Measurements from ENCODE around the gene ELOVL6.
"Not testable (repeated sequence)": the region's sequence is repeated elsewhere in the genome, so short reads cannot be mapped to it uniquely, and the experiment has no call there.

ELOVL6 gene, protein sequence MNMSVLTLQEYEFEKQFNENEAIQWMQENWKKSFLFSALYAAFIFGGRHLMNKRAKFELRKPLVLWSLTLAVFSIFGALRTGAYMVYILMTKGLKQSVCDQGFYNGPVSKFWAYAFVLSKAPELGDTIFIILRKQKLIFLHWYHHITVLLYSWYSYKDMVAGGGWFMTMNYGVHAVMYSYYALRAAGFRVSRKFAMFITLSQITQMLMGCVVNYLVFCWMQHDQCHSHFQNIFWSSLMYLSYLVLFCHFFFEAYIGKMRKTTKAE

DNA sequence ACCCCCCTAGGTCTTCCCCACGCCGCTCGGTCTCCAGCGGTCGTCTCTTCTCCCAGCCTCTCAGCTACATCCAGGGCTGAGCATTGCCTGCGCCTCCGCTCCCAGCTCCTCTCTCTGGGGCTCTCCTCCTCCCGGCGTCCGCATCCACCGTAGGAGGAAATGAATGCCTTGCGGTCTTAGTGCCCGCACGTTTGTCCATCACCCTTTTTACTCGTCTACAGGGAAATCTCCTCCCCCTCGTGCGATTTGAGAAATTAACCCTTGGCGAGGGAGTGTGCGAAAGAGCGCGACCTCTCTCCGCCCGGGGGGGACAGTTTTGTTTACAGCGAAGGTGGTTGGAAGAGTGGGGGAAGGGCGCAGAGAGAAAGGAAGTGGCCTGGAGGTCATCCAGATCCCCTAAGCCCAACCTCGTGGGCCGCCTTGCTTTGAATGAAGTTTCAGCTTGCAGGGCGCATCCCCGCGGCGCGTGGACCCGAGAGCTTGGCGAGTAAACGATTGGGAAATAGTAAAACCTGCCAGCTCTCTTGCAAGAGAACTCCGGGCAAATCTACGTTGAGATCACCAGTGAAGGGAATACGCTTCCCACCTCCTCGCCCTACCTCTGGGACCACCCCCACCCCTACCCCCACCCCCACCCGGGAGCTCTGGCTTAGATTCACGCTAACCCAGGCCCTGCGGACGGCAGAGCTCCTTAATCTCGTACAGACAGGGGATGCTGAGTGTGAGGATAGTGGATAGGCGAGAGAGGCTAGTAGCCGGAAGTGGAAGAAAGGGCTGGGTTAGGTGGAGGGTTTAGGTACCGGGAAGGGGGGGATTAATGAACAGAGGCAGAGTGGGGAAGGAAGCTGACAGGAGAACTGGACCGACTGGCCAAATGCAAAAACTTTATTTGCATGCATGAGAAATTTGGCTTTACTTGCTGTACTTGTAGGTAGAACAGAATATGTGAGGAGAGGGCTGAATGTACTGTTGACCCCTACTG, at the start of gene ELOVL6:
ELOVL6 (minus strand) TSS at position 181 of the 982 bp plus-strand sequence. CDS start 280 bp downstream, outside the sequence.
- peak; percentile 38 for DNase-seq

DNA sequence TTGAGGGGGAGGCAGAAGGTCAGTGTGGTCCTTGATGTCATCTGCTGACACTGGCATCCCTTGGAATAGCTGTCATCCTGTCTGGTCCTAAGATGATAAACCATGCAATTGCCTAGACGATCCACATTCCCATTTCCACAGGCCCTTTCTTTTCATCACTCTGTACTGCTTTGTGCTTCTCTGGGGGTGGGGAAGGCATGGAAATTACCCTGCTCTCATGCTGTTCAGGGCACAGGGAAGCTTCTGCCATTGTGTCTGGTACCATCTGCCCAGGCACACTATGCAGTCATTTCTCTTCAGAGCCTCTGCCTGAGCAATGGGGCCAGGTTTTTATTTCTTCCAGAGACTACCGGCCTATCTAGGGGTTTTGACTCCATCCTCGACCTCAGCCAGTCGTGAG, 49.7 kb upstream of the ELOVL6 start:
- no peak for DNase-seq

DNA sequence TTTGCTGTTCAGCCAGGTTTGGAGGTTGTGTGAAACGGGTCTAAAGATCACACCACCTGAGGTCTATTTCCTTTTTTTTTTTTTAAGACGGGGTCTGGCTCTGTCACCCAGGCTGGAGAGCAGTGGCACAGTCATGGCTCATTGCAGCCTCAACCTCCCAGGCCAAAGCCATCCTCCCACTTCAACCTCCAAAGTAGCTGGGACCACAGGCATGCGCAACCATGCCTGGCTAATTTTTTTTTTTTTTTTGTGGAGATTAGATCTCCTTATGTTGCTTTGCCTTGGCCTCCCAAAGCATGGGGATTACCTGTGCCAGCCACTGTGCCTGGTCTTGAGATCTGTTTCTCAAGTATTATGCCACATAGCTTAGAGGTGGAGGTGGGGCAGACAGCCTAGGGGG, 49.2 kb upstream of the ELOVL6 start:
- DNase-seq = no peak

DNA sequence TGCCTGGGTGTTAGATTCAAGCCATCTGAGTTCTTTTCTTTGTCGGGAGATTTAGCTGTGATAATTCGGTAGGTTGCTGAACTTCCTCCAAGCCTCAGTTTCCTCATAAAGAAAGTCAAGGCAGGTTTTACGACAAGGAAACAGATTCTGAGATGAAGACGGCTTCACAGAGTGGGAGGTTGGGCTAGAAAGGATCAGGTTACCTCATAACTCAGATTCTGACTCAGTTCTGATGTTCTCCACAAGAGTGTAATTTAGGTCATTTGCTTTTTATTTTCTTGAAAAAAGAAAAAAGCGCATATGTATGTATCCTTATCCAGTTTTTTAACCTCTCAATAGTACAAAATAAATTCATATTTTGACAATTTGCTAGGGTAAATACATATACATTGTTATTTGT, 47.2 kb upstream of the ELOVL6 start:
- DNase-seq = no peak

DNA sequence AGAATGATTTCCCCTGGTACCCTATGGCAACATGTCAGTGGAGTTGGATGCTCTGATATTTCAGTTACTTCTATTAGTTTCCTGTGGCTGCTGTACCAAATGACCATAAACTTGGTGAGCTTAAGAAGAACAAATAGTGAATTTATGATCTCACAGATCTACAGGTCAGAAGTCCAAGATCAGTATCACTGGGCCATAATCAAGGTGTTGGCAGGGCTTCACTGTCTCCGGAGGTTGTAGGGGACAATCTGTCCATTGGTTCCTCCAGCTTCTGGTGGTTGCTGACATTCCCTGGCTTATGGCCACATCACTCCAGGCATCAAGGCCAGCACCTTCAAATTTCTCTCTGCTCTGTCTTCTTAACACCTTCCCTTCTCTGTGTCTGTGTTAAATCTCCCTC, 37.9 kb upstream of the ELOVL6 start:
- no peak for DNase-seq

DNA sequence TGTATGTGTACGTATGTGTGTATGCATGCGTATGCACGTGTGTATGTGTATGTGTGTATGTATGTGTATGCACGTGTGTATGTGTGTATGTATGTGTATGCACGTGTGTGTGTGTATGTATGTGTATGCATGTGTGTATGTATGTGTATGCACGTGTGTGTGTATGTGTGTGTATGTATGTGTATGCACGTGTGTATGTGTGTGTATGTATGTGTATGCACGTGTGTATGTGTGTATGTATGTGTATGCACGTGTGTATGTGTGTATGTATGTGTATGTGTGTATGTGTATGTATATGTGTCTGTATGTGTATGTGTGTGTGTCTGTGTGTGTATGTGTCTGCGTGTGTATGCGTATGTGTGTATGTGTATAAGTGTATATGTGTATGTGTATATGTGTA, 35.2 kb upstream of the ELOVL6 start:
- DNase-seq = not testable (repeated sequence)

DNA sequence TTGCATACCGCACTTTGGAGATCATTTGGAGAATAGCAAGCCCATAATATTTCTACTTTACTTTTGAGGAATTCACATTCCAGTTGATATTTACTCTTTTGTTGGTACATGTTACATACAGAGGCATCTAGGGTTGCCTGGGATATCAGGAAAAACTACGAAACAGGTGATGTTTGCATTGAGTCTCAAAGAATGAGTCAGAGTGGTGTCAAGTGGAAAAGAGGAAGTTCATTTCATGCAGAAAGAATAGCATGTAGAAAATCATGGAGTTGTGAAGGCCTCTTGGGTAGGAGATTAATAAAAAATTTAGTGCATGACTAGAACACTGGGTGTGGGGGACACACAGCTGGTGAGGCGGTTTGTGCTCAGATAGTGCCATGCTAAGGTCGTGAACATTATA, 33.5 kb upstream of the ELOVL6 start:
- DNase-seq = no peak

DNA sequence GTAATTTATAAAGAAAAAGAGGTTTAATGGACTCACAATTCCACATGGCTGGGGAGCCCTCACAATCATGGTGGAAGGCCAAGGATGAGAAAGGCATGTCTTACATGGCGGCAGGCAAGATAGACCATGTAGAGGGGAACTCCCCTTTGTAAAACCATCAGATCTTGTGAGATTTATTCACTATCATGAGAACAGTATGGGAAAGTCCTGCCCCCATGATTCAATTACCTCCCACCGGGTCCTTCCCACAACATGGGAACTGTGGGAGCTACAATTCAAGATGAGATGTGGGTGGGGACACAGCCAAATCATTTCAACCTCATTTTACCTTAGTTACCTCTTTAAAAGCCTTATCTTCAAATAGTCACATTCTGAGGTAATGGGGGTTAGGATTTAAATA, 30.9 kb upstream of the ELOVL6 start:
- no peak for DNase-seq

DNA sequence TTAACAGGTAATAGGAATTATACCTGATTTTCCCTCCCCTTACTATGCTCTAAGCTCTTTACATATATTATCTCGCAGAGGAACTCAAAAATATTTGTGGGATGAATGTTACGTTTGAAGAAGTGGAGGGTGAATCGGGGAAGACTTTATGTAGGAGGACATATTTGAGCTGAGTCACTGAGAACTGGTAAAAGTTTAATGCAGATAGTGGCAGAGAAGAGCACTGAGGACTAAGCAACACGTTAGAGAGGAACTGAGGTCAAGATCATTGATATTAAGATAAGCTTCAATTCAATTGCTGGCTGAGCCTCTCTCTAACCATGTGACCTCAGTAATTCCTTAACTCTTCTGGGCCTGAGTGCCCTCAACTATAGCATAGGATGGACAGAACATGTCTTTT, 26.4 kb upstream of the ELOVL6 start:
- DNase-seq = no peak

DNA sequence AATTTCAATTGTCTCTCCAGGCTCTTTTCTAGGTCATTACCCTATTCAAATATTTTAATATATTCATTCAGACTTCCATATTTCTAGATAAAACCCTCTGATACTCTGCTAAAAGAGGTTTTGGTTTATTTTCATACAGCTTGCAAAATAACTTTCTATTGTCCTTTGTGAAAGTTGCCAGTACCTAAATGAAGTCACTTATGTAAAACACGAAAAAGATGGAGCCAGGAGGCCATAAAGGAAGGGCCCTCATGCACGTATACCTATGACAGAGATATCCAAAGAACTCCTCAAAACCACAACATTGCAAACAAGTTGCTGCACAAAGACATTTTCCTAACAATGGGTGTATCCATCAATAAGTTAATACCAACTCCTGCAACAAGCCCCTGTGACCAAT, 25.7 kb upstream of the ELOVL6 start:
- DNase-seq = no peak

DNA sequence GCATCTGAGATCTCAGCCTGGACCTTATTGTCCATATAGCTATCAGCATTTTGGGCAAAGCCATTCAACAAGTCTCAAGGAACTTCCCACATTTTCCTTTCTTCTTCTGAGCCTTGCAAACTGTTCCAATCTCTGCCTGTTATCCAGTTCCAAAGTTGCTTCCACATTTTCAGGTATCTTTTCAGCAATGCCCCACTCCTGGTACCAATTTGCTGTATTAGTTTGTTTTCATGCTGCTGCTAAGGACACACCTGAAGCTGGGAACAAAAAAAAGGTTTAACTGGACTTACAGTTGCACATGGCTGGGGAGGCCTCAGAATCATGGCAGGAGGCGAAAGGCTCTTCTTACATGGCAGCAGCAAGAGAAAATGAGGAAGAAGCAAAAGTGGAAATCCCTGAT, 20.5 kb upstream of the ELOVL6 start:
- DNase-seq = not testable (repeated sequence)

DNA sequence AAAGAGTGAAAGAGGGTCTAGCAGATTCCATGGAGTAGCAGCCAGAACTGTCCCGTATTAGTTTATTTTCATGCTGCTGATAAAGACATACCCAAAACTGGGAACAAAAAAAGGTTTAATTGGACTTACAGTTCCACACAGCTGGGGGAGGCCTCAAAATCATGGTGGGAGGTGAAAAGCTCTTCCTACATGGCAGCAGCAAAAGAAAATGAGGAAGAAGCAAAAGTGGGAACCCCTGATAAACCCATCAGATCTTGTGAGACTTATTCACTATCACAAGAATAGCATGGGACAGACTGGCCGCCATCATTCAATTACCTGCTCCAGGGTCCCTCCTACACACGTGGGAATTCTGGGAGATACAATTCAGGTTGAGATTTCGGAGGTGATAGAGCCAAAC, 18.8 kb upstream of the ELOVL6 start:
- not testable (repeated sequence) for DNase-seq

DNA sequence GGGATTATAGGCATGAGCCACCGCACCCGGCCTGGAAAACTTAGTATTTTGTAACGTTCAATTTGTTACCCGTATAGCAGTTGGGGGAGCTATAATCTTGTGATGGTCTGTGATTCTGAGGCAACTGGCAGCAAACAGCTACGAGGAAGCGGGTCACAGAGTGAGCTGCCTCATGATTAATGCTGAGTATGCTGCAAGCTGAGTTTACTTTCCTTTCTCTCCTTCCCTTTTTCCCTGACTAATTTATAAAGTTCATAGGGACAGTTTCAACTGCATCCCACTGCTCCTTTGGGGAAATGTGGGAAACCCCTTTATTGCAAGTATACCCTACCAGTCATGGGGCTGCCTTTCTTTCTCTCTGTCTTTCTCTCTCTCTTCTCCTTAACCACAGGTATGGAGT, 17.7 kb upstream of the ELOVL6 start:
- no peak for DNase-seq

DNA sequence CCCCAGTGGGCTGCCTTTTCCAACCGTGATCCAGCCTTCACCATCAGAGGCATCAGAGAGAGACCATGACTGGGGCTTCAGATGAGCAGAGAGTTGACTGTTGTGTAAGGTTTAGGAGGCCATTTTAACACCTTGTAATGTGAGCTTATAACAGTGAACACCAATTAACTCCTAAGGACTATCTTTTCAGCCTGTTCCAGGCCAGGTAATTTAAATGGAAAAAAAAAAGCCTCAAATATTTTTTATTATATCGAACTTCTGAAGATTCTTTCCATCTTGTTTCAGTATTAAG, 13.3 kb upstream of the ELOVL6 start:
- DNase-seq = no peak

DNA sequence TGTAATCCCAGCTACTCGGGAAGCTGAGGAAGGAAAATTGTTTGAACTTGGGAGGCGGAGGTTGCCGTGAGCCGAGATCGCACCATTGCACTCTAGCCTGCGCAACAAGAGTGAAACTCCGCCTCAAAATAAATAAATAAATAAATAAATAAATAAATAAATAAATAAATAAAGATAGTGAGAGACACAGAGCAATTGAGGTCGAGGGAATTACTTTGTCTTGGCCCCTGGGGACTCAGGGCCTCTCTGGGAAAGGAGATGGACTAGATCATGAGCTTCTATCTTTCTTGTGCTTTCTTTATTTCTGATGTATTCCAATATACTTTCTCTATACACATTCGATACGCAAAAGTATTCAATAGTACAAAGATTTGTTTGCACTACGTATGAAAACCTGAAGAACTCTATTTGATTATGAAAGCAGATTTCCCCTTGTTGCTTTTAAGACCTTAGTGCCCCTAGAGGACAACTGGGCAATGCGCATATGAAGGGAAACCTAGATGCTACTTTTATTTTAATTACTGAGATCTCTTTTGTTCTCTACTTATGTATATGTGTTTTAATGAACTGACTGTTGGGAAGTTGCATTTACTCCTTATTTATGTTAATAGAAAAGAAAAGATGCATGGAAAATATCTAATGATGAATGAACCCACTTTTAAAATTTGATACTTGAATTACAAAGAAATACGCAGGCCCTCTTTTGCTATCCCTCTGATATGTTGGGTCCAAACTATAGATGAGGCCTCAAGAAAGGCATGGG, 12.8 kb upstream of the ELOVL6 start:
- DNase-seq = peak; percentile 42

DNA sequence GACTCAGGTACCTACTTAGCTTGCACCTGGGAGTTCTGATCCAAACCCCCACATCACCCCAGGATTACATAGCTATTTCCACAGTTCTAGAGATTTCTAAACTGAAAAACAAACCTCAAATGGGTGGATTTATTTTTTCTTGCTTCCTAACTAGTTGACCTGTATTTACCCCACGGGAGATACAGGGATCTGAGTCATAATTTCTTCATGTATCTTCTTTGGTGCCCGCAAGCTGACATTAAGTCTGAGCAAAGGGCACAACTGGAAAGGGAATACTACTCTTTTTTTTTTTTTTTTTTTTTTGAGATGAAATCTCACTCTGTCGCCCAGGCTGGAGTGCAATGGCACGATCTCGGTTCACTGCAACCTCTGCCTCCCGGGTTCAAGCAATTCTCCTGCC, 10.0 kb upstream of the ELOVL6 start:
- no peak for DNase-seq

DNA sequence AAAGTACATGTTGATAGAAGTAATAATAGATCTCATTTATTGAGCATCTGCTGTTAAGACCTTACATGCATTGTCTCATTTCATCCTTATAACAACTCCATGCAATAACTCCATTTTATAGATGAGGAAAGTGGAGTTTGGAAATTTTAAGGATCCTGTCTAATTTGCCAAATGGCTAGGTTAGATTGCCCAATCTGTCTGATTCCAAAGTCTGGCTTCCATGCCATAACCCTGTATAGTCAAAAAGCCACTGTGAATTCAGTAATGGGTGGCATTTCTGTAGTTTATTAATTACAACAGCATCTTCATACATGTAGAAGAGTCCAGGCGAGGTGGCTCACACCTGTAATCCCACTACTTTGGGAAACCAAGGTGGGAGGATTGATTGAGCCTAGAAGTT, 8.8 kb upstream of the ELOVL6 start:
- DNase-seq = no peak

DNA sequence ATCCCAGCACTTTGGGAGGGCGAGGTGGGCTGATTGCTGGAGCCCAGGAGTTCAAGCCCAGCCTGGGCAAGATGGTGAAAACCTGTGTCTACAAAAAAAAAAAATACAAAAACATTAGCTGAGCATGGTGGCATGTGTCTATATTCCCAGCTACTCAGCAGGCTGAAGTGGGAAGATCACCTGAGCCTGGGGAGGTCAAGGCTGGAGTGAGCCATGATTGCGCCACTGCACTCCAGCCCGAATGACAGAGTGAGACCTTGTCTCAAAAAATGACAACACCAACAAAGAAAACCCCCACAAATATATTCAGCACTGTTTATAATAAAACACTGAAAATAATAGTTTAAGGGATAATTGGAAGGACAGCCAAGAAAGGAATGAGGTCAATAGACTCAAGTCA, 3.6 kb upstream of the ELOVL6 start:
- no peak for DNase-seq

DNA sequence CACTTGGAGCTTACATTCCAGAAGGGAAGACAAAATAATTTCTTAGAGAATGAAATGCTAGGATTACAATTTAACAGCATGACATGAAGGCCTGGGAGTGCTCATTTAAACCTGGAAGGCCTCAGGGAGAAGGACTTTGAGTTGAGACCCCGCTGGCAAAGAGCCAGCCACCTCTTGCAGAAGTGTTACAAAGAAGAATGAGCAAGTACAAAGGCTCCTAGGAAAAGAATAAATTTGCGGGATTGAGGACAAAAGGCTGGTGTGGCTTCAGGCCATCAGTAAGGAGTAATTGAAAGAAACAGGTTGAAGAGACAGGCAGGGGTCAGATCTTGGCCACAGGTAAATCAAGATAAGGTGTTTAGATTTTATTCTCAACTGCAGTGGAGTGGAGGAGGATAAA, 3.1 kb upstream of the ELOVL6 start:
- DNase-seq = no peak

DNA sequence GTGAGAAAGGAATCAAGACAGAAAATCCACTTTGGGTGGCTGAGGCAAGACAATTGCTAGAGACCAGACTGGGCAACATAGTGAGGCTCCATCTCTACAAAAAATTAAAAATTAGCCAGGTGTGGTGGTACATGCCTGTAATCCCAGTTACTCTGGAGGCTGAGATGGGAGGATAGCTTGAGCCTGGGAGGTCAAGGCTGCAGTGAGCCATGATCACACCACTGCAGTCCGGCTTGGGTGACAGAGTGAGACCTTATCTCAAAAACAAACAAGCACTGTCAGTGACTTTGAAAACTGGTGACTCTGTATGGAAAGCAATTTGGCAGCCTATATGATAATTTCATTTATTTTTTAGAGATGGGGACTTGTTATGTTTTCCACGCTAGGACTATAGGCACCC, 2.3 kb upstream of the ELOVL6 start:
- DNase-seq = no peak

DNA sequence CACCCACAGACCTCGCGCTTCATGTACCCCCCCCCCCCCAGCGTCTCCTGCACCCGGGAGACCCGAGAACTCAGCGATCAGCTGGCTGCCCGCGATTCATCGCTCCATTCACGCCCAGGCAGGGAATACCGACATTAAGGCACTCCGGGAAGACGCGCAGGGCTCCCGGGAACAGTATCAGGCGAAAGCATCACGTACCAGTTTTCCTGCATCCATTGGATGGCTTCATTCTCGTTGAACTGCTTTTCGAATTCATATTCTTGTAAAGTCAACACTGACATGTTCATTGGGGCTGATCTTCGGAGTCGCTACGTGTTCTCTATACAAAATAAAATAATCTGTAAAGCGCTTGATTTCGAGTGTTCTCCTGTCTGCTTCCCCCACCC, 373 bp downstream of the ELOVL6 start:
- no peak for DNase-seq

DNA sequence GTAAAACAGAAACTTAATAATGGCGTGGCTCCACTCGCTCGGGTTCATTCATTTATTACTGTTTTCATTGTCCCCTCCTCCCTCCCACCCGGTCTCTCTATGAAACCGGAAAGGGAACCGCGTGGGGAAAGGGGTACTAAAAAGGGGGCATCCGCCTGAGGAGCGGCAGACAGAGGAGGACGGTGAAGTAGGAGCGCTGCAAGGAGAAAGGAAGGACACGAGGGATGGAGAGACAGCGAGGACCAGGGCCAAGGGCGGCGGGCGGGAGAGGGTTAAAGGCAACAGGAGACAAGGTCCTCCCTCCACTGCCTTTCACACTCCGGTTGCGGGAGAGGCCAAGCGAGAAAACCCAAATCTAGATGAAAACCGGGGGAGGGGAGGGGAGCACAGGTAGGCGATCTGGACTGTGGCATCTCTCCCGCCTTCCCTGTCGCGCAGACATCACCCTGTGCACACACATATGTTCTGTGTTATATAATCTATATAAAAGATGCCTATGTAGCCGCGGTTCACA, 829 bp downstream of the ELOVL6 start:
- peak; percentile 16 for DNase-seq

DNA sequence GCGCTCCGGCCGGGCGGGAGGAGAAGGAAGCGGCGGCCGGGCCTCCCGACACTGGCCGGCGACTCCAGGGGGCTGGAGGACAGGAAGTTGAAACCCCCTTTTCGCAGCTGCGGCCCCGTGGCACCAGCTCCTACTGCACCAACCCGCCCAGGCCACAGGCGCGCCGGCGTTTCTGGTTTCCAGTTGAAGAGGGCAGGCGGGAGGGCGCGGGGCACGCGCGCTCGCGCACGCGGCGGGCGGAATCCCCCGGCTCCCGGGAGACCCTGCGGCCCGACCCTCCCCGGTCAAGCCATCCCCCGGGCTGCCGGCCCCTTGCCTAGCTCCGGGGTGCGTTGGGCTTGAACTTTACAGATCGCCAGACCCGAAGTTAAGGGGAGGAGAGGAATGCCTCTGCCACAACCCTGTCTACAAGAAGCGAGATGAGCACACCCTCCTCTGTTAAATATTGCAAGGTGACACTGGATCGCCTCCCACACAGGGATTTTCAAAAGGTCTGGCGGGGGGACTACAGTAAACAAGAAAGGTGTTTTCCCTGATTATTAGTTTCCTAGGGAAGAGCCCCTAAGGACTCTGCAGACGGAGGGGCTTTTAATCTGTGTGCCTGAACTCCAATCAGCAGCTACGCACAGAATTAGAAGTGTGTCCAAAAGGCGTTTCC, 1.4 kb downstream of the ELOVL6 start:
- DNase-seq = peak; percentile 25

Data from NCI-H1436 (cell line).